GM18951 (cell line): ENCODE data around the gene PDE6B.

ENCODE experiments used
- POLR2A ChIP-seq: IDR thresholded peaks from 4 replicates; pipeline ENCODE4 v1.6.1; 2011; ENCODE audit warnings: mild to moderate bottlenecking; ENCODE audit not compliant: insufficient read length, insufficient read depth; ENCODE audit errors: extremely low read depth
- in situ Hi-C: fragments of 300-500 bp; cut with MboI; formaldehyde crosslinking; loops from one replicate; pipeline ENCODE4 v1.12.0; 2022; ENCODE audit warnings: low sequenced_read_pairs, mixed read lengths, inconsistent platforms; ENCODE audit not compliant: unreplicated experiment

The PDE6B gene

GRCh38 chr4:608236-608635 lies 17.1 kb upstream of the PDE6B start:
- no peak for TF ChIP-seq POLR2A
- in situ Hi-C loops = no loop called here

- in situ Hi-C loops = loop anchor here (10.0 kb wide), 1 partner anchor 225 kb away; no protein-coding TSS in a partner anchor
- no peak for TF ChIP-seq POLR2A
Measured at GRCh38 chr4:609400-610050, 15.8 kb upstream of the PDE6B start.

- in situ Hi-C loops = loop anchor here (10.0 kb wide), 1 partner anchor 226 kb away; no protein-coding TSS in a partner anchor
- TF ChIP-seq POLR2A = no peak
Measured at GRCh38 chr4:610411-611261, 14.7 kb upstream of the PDE6B start.

GRCh38 chr4:612052-612748 lies 13.2 kb upstream of the PDE6B start:
- in situ Hi-C loops = loop anchor here (10.0 kb wide), 1 partner anchor 227 kb away; no protein-coding TSS in a partner anchor
- TF ChIP-seq POLR2A = no peak

GRCh38 chr4:612749-613125 lies 12.6 kb upstream of the PDE6B start:
- in situ Hi-C loops = loop anchor here (10.0 kb wide), 1 partner anchor 228 kb away; no protein-coding TSS in a partner anchor
- no peak for TF ChIP-seq POLR2A

- in situ Hi-C loops = loop anchor here (10.0 kb wide), 1 partner anchor 228 kb away; no protein-coding TSS in a partner anchor
- no peak for TF ChIP-seq POLR2A
Measured at GRCh38 chr4:613126-613525, 12.2 kb upstream of the PDE6B start.

GRCh38 chr4:616091-616490 lies 9.3 kb upstream of the PDE6B start:
- in situ Hi-C loops = loop anchor here (10.0 kb wide), 1 partner anchor 231 kb away; no protein-coding TSS in a partner anchor
- no peak for TF ChIP-seq POLR2A

GRCh38 chr4:616911-617643 lies 8.3 kb upstream of the PDE6B start:
- in situ Hi-C loops = loop anchor here (10.0 kb wide), 1 partner anchor 232 kb away; no protein-coding TSS in a partner anchor
- no peak for TF ChIP-seq POLR2A

- in situ Hi-C loops = loop anchor here (10.0 kb wide), 1 partner anchor 233 kb away; no protein-coding TSS in a partner anchor
- TF ChIP-seq POLR2A = no peak
Measured at GRCh38 chr4:617644-618641, 7.4 kb upstream of the PDE6B start.

GRCh38 chr4:620201-620600 lies 5.2 kb upstream of the PDE6B start:
- no peak for TF ChIP-seq POLR2A
- in situ Hi-C loops = no loop called here

GRCh38 chr4:620851-621261 lies 4.5 kb upstream of the PDE6B start:
- in situ Hi-C loops = no loop called here
- no peak for TF ChIP-seq POLR2A

GRCh38 chr4:621296-622070 lies 3.9 kb upstream of the PDE6B start:
- TF ChIP-seq POLR2A = no peak
- in situ Hi-C loops = no loop called here
